ENCODE data around the gene ELP2. TPM values are rescaled to one million over a fixed set of nuclear protein-coding genes. Genes with fewer than 3 reads are reported as not detected.
"Not testable (repeated sequence)": the region's sequence is repeated elsewhere in the genome, so short reads cannot be mapped to it uniquely, and the experiment has no call there.

Gene ELP2
- polyA plus RNA-seq (2012; ENCODE audit: insufficient read depth, insufficient read length): 61.8 TPM

- peak; percentile 91 for DNase-seq (ENCODE audit: low read depth, low spot score)
- peak within 1 kb of the TSS; percentile 99 for H3K4me3 ChIP-seq (ENCODE audit: low read length)
These were observed at the start of gene ELP2, which contains the start of gene SLC39A6 for GRCh38 chr18:36129300-36130038. Gene ELP2 (plus strand): TSS chr18:36129899. CDS start chr18:36129934, 35 bp downstream. Gene SLC39A6 (minus strand): TSS chr18:36129340. CDS start chr18:36127007, 2,333 bp downstream.

- DNase-seq (ENCODE audit: low read depth, low spot score); H3K4me3 ChIP-seq (ENCODE audit: low read length): not testable (repeated sequence)
These were observed 48.6 kb upstream of the ELP2 start for GRCh38 chr18:36081118-36081517.

- no peak for DNase-seq (ENCODE audit: low read depth, low spot score)
- H3K4me3 ChIP-seq (ENCODE audit: low read length): no peak overlapping the region
These were observed 46.0 kb upstream of the ELP2 start for GRCh38 chr18:36083729-36084128.

- no peak for DNase-seq (ENCODE audit: low read depth, low spot score)
- no peak overlapping the region for H3K4me3 ChIP-seq (ENCODE audit: low read length)
These were observed 44.5 kb upstream of the ELP2 start for GRCh38 chr18:36085195-36085594.

- no peak for DNase-seq (ENCODE audit: low read depth, low spot score)
- no peak overlapping the region for H3K4me3 ChIP-seq (ENCODE audit: low read length)
These were observed 43.5 kb upstream of the ELP2 start for GRCh38 chr18:36086186-36086585.

- H3K4me3 ChIP-seq (ENCODE audit: low read length): no peak overlapping the region
- DNase-seq (ENCODE audit: low read depth, low spot score): no peak
These were observed 41.4 kb upstream of the ELP2 start for GRCh38 chr18:36088256-36088655.

- DNase-seq (ENCODE audit: low read depth, low spot score): no peak
- H3K4me3 ChIP-seq (ENCODE audit: low read length): no peak overlapping the region
These were observed 40.7 kb upstream of the ELP2 start for GRCh38 chr18:36089001-36089400.

- H3K4me3 ChIP-seq (ENCODE audit: low read length); DNase-seq (ENCODE audit: low read depth, low spot score): not testable (repeated sequence)
These were observed 37.6 kb upstream of the ELP2 start for GRCh38 chr18:36092116-36092515.

- H3K4me3 ChIP-seq (ENCODE audit: low read length): no peak overlapping the region
- DNase-seq (ENCODE audit: low read depth, low spot score): no peak
These were observed 35.3 kb upstream of the ELP2 start for GRCh38 chr18:36094431-36094830.

- H3K4me3 ChIP-seq (ENCODE audit: low read length): no peak overlapping the region
- peak; percentile 73 for DNase-seq (ENCODE audit: low read depth, low spot score)
These were observed 33.7 kb upstream of the ELP2 start for GRCh38 chr18:36095936-36096519.

GRCh38 chr18:36096955-36097354 lies 32.7 kb upstream of the ELP2 start:
- DNase-seq (ENCODE audit: low read depth, low spot score): no peak
- H3K4me3 ChIP-seq (ENCODE audit: low read length): no peak overlapping the region

GRCh38 chr18:36099311-36099710 lies 30.4 kb upstream of the ELP2 start:
- DNase-seq (ENCODE audit: low read depth, low spot score): no peak
- H3K4me3 ChIP-seq (ENCODE audit: low read length): no peak overlapping the region

- no peak overlapping the region for H3K4me3 ChIP-seq (ENCODE audit: low read length)
- DNase-seq (ENCODE audit: low read depth, low spot score): no peak
These were observed 27.8 kb upstream of the ELP2 start for GRCh38 chr18:36101943-36102342.

GRCh38 chr18:36104749-36105148 lies 24.9 kb upstream of the ELP2 start:
- H3K4me3 ChIP-seq (ENCODE audit: low read length): no peak overlapping the region
- DNase-seq (ENCODE audit: low read depth, low spot score): no peak

- no peak overlapping the region for H3K4me3 ChIP-seq (ENCODE audit: low read length)
- DNase-seq (ENCODE audit: low read depth, low spot score): no peak
These were observed 22.2 kb upstream of the ELP2 start for GRCh38 chr18:36107477-36107876.

- DNase-seq (ENCODE audit: low read depth, low spot score): no peak
These were observed 21.5 kb upstream of the ELP2 start for GRCh38 chr18:36108196-36108595.

GRCh38 chr18:36108601-36109000 lies 21.1 kb upstream of the ELP2 start:
- no peak for DNase-seq (ENCODE audit: low read depth, low spot score)
- no peak overlapping the region for H3K4me3 ChIP-seq (ENCODE audit: low read length)

More at GRCh38 chr18:36108196-36108595, 21.5 kb upstream of the ELP2 start:
- H3K4me3 ChIP-seq (ENCODE audit: low read length): no peak overlapping the region

- H3K4me3 ChIP-seq (ENCODE audit: low read length): no peak overlapping the region
- no peak for DNase-seq (ENCODE audit: low read depth, low spot score)
These were observed 20.0 kb upstream of the ELP2 start for GRCh38 chr18:36109737-36110136.

GRCh38 chr18:36112302-36112701 lies 17.4 kb upstream of the ELP2 start:
- no peak overlapping the region for H3K4me3 ChIP-seq (ENCODE audit: low read length)
- no peak for DNase-seq (ENCODE audit: low read depth, low spot score)

GRCh38 chr18:36114251-36114650 lies 15.4 kb upstream of the ELP2 start:
- no peak for DNase-seq (ENCODE audit: low read depth, low spot score)
- H3K4me3 ChIP-seq (ENCODE audit: low read length): no peak overlapping the region

GRCh38 chr18:36114738-36115137 lies 15.0 kb upstream of the ELP2 start:
- H3K4me3 ChIP-seq (ENCODE audit: low read length): no peak overlapping the region
- no peak for DNase-seq (ENCODE audit: low read depth, low spot score)

Measured in Jurkat, Clone E6-1 (cell line).